SK-N-SH (cell line): Measurements from ENCODE around the gene ZNF526. TPM values are rescaled to one million over a fixed set of nuclear protein-coding genes. Genes with fewer than 3 reads are reported as not detected.

Experiments used
- CTCF ChIA-PET: fragments of 300-600, 350-600 bp; formaldehyde crosslinking; extraction: SDS; loops from one replicate; lab custom pipeline; 2021; lab: Yijun Ruan, JAX
- POLR2A ChIA-PET: fragments of 350-600 bp; sonication (Branson Sonifier 250); formaldehyde crosslinking; extraction: SDS; loops from one replicate; lab custom pipeline; 2020; ENCODE audit warnings: antibody characterized with exemption, inconsistent platforms; lab: Yijun Ruan, JAX
- DNase-seq: peaks from one replicate; pipeline ENCODE4 v3.0.0; 2012
- H2AFZ ChIP-seq: fragments of 200-600 bp; sonication (generic); 2 replicates; pipeline ENCODE4 v1.8.1; 2016; ENCODE audit warnings: antibody characterized with exemption, mild to moderate bottlenecking, low read depth
- H3F3A ChIP-seq: fragments of 200-600 bp; sonication (generic); replicated peaks from 2 replicates; pipeline ENCODE3; 2016; ENCODE audit warnings: antibody characterized with exemption, mild to moderate bottlenecking; ENCODE audit not compliant: insufficient read depth
- H3K27ac ChIP-seq, 2 experiments: fragments of 200-500 bp in 1 of 2; fragments of 200-600 bp in 1 of 2; sonication (Bioruptor generic) in 1 of 2; sonication (generic), shearing (Covaris generic) in 1 of 2; 2 replicates each; pipeline versions ENCODE4 v1.5.1 to v1.6.1; 2014 to 2016; ENCODE audit warnings: low read depth in 2 of 2, inconsistent platforms in 1 of 2, low read length in 1 of 2, mild to moderate bottlenecking in 1 of 2, mixed read lengths in 1 of 2
- H3K27me3 ChIP-seq: fragments of 200-600 bp; sonication (generic), shearing (Covaris generic); 2 replicates; pipeline ENCODE4 v1.6.1; 2016; ENCODE audit warnings: mixed run types; ENCODE audit not compliant: insufficient read depth
- H3K36me3 ChIP-seq, 2 experiments: fragments of 200-500 bp in 1 of 2; fragments of 200-600 bp in 1 of 2; sonication (Bioruptor generic) in 1 of 2; sonication (generic) in 1 of 2; replicated peaks in 1 of 2; 2 replicates each; pipeline versions ENCODE3 to v1.5.1; 2014 to 2016; ENCODE audit warnings: low read length in 1 of 2, mild to moderate bottlenecking in 1 of 2; ENCODE audit not compliant: insufficient read depth in 2 of 2, control insufficient read depth in 1 of 2
- H3K4me1 ChIP-seq, 2 experiments: fragments of 200-500 bp in 1 of 2; fragments of 200-600 bp in 1 of 2; sonication (Bioruptor generic) in 1 of 2; sonication (generic), shearing (Covaris generic) in 1 of 2; 2 replicates each; pipeline versions ENCODE4 v1.5.1 to v1.6.1; 2014 to 2016; ENCODE audit warnings: low read depth in 1 of 2, low read length in 1 of 2, mixed run types in 1 of 2; ENCODE audit not compliant: insufficient read depth in 2 of 2, control insufficient read depth in 1 of 2
- H3K4me2 ChIP-seq: fragments of 200-600 bp; sonication (generic), shearing (Covaris generic); 2 replicates; pipeline ENCODE4 v1.6.1; 2017; ENCODE audit warnings: mixed run types
- H3K4me3 ChIP-seq, 2 experiments: fragments of 200-500 bp in 1 of 2; fragments of 200-600 bp in 1 of 2; sonication (Bioruptor generic) in 1 of 2; sonication (generic), shearing (Covaris generic) in 1 of 2; 2 replicates each; pipeline versions ENCODE4 v1.5.1 to v1.8.1; 2014 to 2016; ENCODE audit warnings: low read depth in 2 of 2, inconsistent platforms in 1 of 2, low read length in 1 of 2, mild to moderate bottlenecking in 1 of 2, mixed read lengths in 1 of 2, moderate library complexity in 1 of 2
- H3K79me2 ChIP-seq: fragments of 200-600 bp; sonication (generic); 2 replicates; pipeline ENCODE4 v1.8.1; 2017; ENCODE audit warnings: mild to moderate bottlenecking; ENCODE audit not compliant: insufficient read depth
- H3K9ac ChIP-seq: fragments of 200-600 bp; sonication (generic); 2 replicates; pipeline ENCODE4 v1.6.1; 2017; ENCODE audit warnings: mixed run types
- H3K9me2 ChIP-seq: fragments of 200-600 bp; sonication (generic); 2 replicates; pipeline ENCODE4 v1.6.1; 2017; ENCODE audit warnings: mixed run types
- H3K9me3 ChIP-seq: fragments of 200-600 bp; sonication (generic); 2 replicates; pipeline ENCODE4 v1.6.1; 2017; ENCODE audit warnings: mixed run types, mild to moderate bottlenecking, moderate library complexity
- H4K20me1 ChIP-seq: fragments of 200-600 bp; sonication (generic); 2 replicates; pipeline ENCODE4 v1.6.1; 2017; ENCODE audit warnings: mild to moderate bottlenecking, mixed run types; ENCODE audit not compliant: insufficient read depth
- ELF1 ChIP-seq: IDR thresholded peaks from 2 replicates; pipeline ENCODE4 v1.4.0; 2012
- EP300 ChIP-seq, 2 experiments: IDR thresholded peaks; 2 replicates each; pipeline versions ENCODE4 v1.4.0 to v1.6.1; 2012; ENCODE audit warnings: borderline replicate concordance in 1 of 2, low read depth in 1 of 2, low read length in 1 of 2
- EZH2phosphoT487 ChIP-seq: fragments of 200-600 bp; sonication (generic); IDR thresholded peaks from 2 replicates; pipeline ENCODE4 v1.6.1; 2017; ENCODE audit warnings: low read depth, mixed run types, mild to moderate bottlenecking, antibody characterized with exemption, moderate library complexity, borderline replicate concordance
- FOSL2 ChIP-seq: IDR thresholded peaks from 2 replicates; pipeline ENCODE4 v1.4.0; 2012; ENCODE audit warnings: low read depth, mild to moderate bottlenecking, moderate library complexity, borderline replicate concordance
- FOXJ3 ChIP-seq: sonication (generic); formaldehyde crosslinking; IDR thresholded peaks from 2 replicates; pipeline ENCODE4 v1.5.1; 2020; ENCODE audit warnings: mild to moderate bottlenecking, missing genetic modification reagents
- FOXM1 ChIP-seq: IDR thresholded peaks from 2 replicates; pipeline ENCODE4 v1.4.0; 2012; ENCODE audit warnings: low read depth, mild to moderate bottlenecking
- GABPA ChIP-seq: IDR thresholded peaks from 2 replicates; pipeline ENCODE4 v1.4.0; 2012; ENCODE audit warnings: low read depth, mild to moderate bottlenecking
- JUND ChIP-seq: IDR thresholded peaks from 2 replicates; pipeline ENCODE4 v1.4.0; 2012
- MEF2A ChIP-seq: IDR thresholded peaks from 2 replicates; pipeline ENCODE4 v1.4.0; 2012; ENCODE audit warnings: low read depth, borderline replicate concordance
- NFIC ChIP-seq: IDR thresholded peaks from 2 replicates; pipeline ENCODE4 v1.4.0; 2012; ENCODE audit warnings: borderline replicate concordance
- RAD21 ChIP-seq: IDR thresholded peaks from 2 replicates; pipeline ENCODE4 v1.6.1; 2012; ENCODE audit warnings: mild to moderate bottlenecking, low read length
- RCOR1 ChIP-seq: fragments of 150-350 bp; IDR thresholded peaks from 2 replicates; pipeline ENCODE4 v1.6.1; 2017; ENCODE audit warnings: antibody characterized with exemption, low read length
- RXRA ChIP-seq: IDR thresholded peaks from 2 replicates; pipeline ENCODE4 v1.4.0; 2012; ENCODE audit warnings: low read depth, mild to moderate bottlenecking, borderline replicate concordance
- SIN3A ChIP-seq: IDR thresholded peaks from 2 replicates; pipeline ENCODE4 v1.6.1; 2012; ENCODE audit warnings: low read depth, mild to moderate bottlenecking, low read length, moderate library complexity, borderline replicate concordance
- SMC3 ChIP-seq: IDR thresholded peaks from 2 replicates; pipeline ENCODE4 v1.6.1; 2012; ENCODE audit warnings: low read depth, low read length, improper control_type of control experiment
- TCF12 ChIP-seq: IDR thresholded peaks from 2 replicates; pipeline ENCODE4 v1.4.0; 2012
- USF1 ChIP-seq: IDR thresholded peaks from 2 replicates; pipeline ENCODE4 v1.4.0; 2012; ENCODE audit warnings: low read depth, borderline replicate concordance
- YY1 ChIP-seq: IDR thresholded peaks from 2 replicates; pipeline ENCODE4 v1.4.0; 2012; ENCODE audit warnings: low read depth, mild to moderate bottlenecking
- WGBS: methylation state at CpG from one replicate; pipeline ENCODE4 v1.1.6; 2017; ENCODE audit warnings: low lambda C conversion rate; 5-methylcytosine and 5-hydroxymethylcytosine counted together
- polyA plus RNA-seq, 3 experiments: library from polyadenylated mRNA; depleted of rRNA; stranded (reverse); fragments of >200 nt; gene quantifications; 2 replicates each; pipeline ENCODE4 v1.2.3, GENCODE V29; 2012
- TF ChIP-seq, protein P1 (sequence below): IDR thresholded peaks from 2 replicates; pipeline ENCODE4 v1.4.0; 2012; ENCODE audit warnings: low read depth, borderline replicate concordance

The ZNF526 gene
- polyA plus RNA-seq, 1 of the 3 experiments (the other 2 are of a cell fraction): 3.5 TPM

DNA sequence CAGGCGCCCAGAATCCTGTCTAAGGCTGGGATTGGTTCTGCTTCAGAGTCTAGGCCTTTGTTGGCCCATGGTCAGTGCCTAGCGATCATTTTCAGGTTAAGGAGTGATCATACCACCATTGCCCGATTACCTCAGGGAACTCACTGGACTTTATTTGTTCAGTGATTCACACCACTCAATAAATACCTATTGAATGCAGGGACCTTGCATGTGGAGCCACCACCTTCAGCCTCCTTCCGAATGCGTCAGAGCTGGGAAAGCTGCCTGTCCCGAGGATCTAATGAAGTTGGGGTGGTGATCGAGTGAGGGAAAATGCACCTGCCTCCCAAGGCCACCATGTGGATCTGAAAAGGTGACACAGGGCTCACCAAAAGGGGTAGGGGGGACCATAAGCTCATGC, 47.9 kb upstream of the ZNF526 start:
- H3K9ac ChIP-seq: no peak overlapping the region
- no peaks in the 10 kb centered on the region for H3K36me3 ChIP-seq
- ChIA-PET CTCF (interaction anchor here (1.3 kb wide), 2 partner anchors 40 to 63 kb away, joined by 3 to 4 read pairs; no protein-coding TSS in a partner anchor), POLR2A (no interaction called here)
- no peaks in the 10 kb centered on the region for H3K9me2 ChIP-seq
- H3K27ac ChIP-seq: no peak overlapping the region
- peaks cover 0 to 8% of the 10 kb centered on the region in 2 experiments; a peak in 1 of 4 replicates for H3K4me1 ChIP-seq
- peaks cover 10% of the 10 kb centered on the region; the same call in 1 of the 2 replicates for H3K27me3 ChIP-seq
- peaks cover 1% of the 10 kb centered on the region for H3F3A ChIP-seq
- no peak overlapping the region for H2AFZ ChIP-seq
- H3K4me3 ChIP-seq: no peak overlapping the region
- no peak overlapping the region for H3K4me2 ChIP-seq
- DNase-seq: no peak
- TF ChIP-seq EP300 (IDR thresholded peaks at IDR 0.05; ENCODE audit: borderline replicate concordance in 1 of 2, low read depth in 1 of 2, low read length in 1 of 2) (no peak), MEF2A (no peak), FOSL2 (no peak), NFIC (no peak), FOXM1 (no peak), RXRA (no peak), RCOR1 (no peak), RAD21 (no peak), FOXJ3 (CRISPR knock-in tag) (no peak), JUND (no peak), SMC3 (no peak), YY1 (no peak), EZH2phosphoT487 (no peak), TCF12 (no peak), GABPA (no peak), USF1 (no peak), SIN3A (no peak), ELF1 (no peak)
- TF ChIP-seq, protein P1, sequence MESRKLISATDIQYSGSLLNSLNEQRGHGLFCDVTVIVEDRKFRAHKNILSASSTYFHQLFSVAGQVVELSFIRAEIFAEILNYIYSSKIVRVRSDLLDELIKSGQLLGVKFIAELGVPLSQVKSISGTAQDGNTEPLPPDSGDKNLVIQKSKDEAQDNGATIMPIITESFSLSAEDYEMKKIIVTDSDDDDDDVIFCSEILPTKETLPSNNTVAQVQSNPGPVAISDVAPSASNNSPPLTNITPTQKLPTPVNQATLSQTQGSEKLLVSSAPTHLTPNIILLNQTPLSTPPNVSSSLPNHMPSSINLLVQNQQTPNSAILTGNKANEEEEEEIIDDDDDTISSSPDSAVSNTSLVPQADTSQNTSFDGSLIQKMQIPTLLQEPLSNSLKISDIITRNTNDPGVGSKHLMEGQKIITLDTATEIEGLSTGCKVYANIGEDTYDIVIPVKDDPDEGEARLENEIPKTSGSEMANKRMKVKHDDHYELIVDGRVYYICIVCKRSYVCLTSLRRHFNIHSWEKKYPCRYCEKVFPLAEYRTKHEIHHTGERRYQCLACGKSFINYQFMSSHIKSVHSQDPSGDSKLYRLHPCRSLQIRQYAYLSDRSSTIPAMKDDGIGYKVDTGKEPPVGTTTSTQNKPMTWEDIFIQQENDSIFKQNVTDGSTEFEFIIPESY: no peak
- 66% methylated on average over 7 of the region's 7 CpGs for WGBS
- no peaks in the 10 kb centered on the region for H4K20me1 ChIP-seq
- no peaks in the 10 kb centered on the region for H3K9me3 ChIP-seq
- no peaks in the 10 kb centered on the region for H3K79me2 ChIP-seq
